T-helper 9 cell (primary cell): ENCODE measurements around the gene AP3M1.
"Not testable (repeated sequence)": the region's sequence is repeated elsewhere in the genome, so short reads cannot be mapped to it uniquely, and the experiment has no call there.

Experiments
- DNase-seq: peaks from one replicate; pipeline ENCODE4 v3.0.0-alpha.2; 2020
- total RNA-seq, 2 donors: gene quantifications; one replicate each; lab custom pipeline; 2026; lab: John Stamatoyannopoulos, UW

AP3M1 gene
- 25.3 to 68.0 reads per million in 2 donors for total RNA-seq

- DNase-seq: peak; percentile 76
Observed at GRCh38 chr10:74150204-74150989, at the start of gene AP3M1. TSS of gene AP3M1 (minus strand) at chr10:74150828. CDS start at chr10:74138379, 12,449 bp downstream.

- no peak for DNase-seq
Observed at GRCh38 chr10:74199315-74199714, 48.7 kb upstream of the AP3M1 start.

- DNase-seq: no peak
Observed at GRCh38 chr10:74194999-74195398, 44.4 kb upstream of the AP3M1 start.

GRCh38 chr10:74194545-74194944 lies 43.9 kb upstream of the AP3M1 start:
- DNase-seq: no peak

GRCh38 chr10:74190494-74190893 lies 39.9 kb upstream of the AP3M1 start:
- no peak for DNase-seq

GRCh38 chr10:74189999-74190421 lies 39.4 kb upstream of the AP3M1 start:
- DNase-seq: no peak

GRCh38 chr10:74188617-74189016 lies 38.0 kb upstream of the AP3M1 start:
- not testable (repeated sequence) for DNase-seq

GRCh38 chr10:74187237-74187636 lies 36.6 kb upstream of the AP3M1 start:
- DNase-seq: no peak

GRCh38 chr10:74186678-74187077 lies 36.0 kb upstream of the AP3M1 start:
- DNase-seq: no peak

- no peak for DNase-seq
Observed at GRCh38 chr10:74179111-74179710, 28.6 kb upstream of the AP3M1 start.

- no peak for DNase-seq
Observed at GRCh38 chr10:74178042-74178791, 27.6 kb upstream of the AP3M1 start.

GRCh38 chr10:74177140-74177677 lies 26.6 kb upstream of the AP3M1 start:
- DNase-seq: peak; percentile 25

- DNase-seq: peak; percentile 93
Observed at GRCh38 chr10:74176380-74177139, 25.9 kb upstream of the AP3M1 start.

- no peak for DNase-seq
Observed at GRCh38 chr10:74175510-74176379, 25.1 kb upstream of the AP3M1 start.

- DNase-seq: no peak
Observed at GRCh38 chr10:74174521-74174920, 23.9 kb upstream of the AP3M1 start.

GRCh38 chr10:74171625-74172024 lies 21.0 kb upstream of the AP3M1 start:
- no peak for DNase-seq

- DNase-seq: no peak
Observed at GRCh38 chr10:74167443-74167842, 16.8 kb upstream of the AP3M1 start.

- no peak for DNase-seq
Observed at GRCh38 chr10:74165530-74165901, 14.9 kb upstream of the AP3M1 start.

GRCh38 chr10:74164716-74165529 lies 14.3 kb upstream of the AP3M1 start:
- no peak for DNase-seq

- DNase-seq: no peak
Observed at GRCh38 chr10:74163319-74164068, 12.9 kb upstream of the AP3M1 start.
